Stomach (tissue), 9 donors: Measurements from ENCODE around the gene OGFR. TPM values are rescaled to one million over a fixed set of nuclear protein-coding genes. Genes with fewer than 3 reads are reported as not detected.
"Not testable (repeated sequence)": the region's sequence is repeated elsewhere in the genome, so short reads cannot be mapped to it uniquely, and the experiment has no call there.

Experiments used
- DNase-seq, 2 donors: peaks; one replicate each; pipeline versions ENCODE4 v3.0.0 to v3.0.0-alpha.2; 2013 to 2019
- H3K27ac ChIP-seq, 5 donors: fragments of 200-600 bp in 4 of 5; sonication (generic) in 4 of 5; one replicate each; pipeline ENCODE4 v1.5.1; 2013 to 2019; ENCODE audit warnings: mild to moderate bottlenecking in 1 of 5, moderate library complexity in 1 of 5
- H3K27me3 ChIP-seq, 3 donors: fragments of 200-600 bp; sonication (generic); one replicate each; pipeline ENCODE4 v1.5.1; 2017 to 2019; ENCODE audit warnings: mixed run types in 1 of 3
- H3K36me3 ChIP-seq, 4 donors: fragments of 200-600 bp; sonication (generic); 1 replicate in 3 of 4; 2 replicates in 1 of 4; pipeline ENCODE4 v1.5.1; 2016 to 2019
- H3K4me1 ChIP-seq, 4 donors: fragments of 200-600 bp; sonication (generic); one replicate each; pipeline ENCODE4 v1.5.1; 2016 to 2019
- H3K4me3 ChIP-seq, 4 donors: fragments of 200-600 bp; sonication (generic) in 3 of 4; one replicate each; pipeline ENCODE4 v1.5.1; 2016 to 2019; ENCODE audit warnings: mild to moderate bottlenecking in 1 of 4
- H3K9me3 ChIP-seq, 4 donors: fragments of 200-600 bp; sonication (generic); one replicate each; pipeline ENCODE4 v1.5.1; 2016 to 2019
- EP300 ChIP-seq: sonication (generic); formaldehyde crosslinking; IDR thresholded peaks from one replicate; pipeline ENCODE4 v1.6.1; 2017; ENCODE audit warnings: antibody characterized with exemption
- POLR2A ChIP-seq, 4 donors: fragments of 450-650 bp; IDR thresholded peaks; one replicate each; pipeline ENCODE4 v1.6.1; 2016; ENCODE audit warnings: antibody characterized with exemption in 4 of 4, control low read depth in 2 of 4, mild to moderate bottlenecking in 1 of 4, moderate library complexity in 1 of 4
- POLR2AphosphoS5 ChIP-seq, 3 donors: sonication (generic); formaldehyde crosslinking; IDR thresholded peaks; one replicate each; pipeline ENCODE4 v1.6.1; 2016; ENCODE audit warnings: antibody characterized with exemption in 3 of 3
- WGBS, 5 donors: extraction: QIAGEN DNeasy Blood & Tissue Kit in 3 of 5; methylation state at CpG; one replicate each; pipeline versions ENCODE4 v1.1.5 to v1.1.7; 2013 to 2018; 5-methylcytosine and 5-hydroxymethylcytosine counted together
- intact Hi-C: fragments of 100-400 bp; cut with DNase I; formaldehyde crosslinking; loops from one replicate; pipeline ENCODE4 v1.15.1; 2023; ENCODE audit warnings: low total_unique reads
- polyA plus RNA-seq, 3 donors: library from polyadenylated mRNA; stranded (reverse); fragments of 200-250 nt; gene quantifications; one replicate each; pipeline ENCODE4 v1.2.3, GENCODE V29; 2013
- total RNA-seq, 5 donors: library from RNA; depleted of rRNA; stranded (reverse); fragments of >200 nt; gene quantifications; one replicate each; pipeline versions ENCODE4 v1.1.0 to v1.2.3, GENCODE V29; 2014 to 2016
- TF ChIP-seq, protein P1 (sequence below), 7 experiments: fragments of 450-650 bp in 4 of 7; fragments of 200-600 bp in 3 of 7; sonication (generic) in 3 of 7; IDR thresholded peaks; one replicate each; pipeline ENCODE4 v1.5.1; 2016 to 2019; ENCODE audit warnings: antibody characterized with exemption in 7 of 7, control low read depth in 2 of 7, mild to moderate bottlenecking in 1 of 7
- donor health status: healthy with polysubstance abuse.
- donor health status: Bipolar disorder and iron deficiency.
- donor health status: healthy.

The OGFR gene
- total and polyA plus RNA-seq, 8 donors: 20.1 to 75.3 (median 42.3) TPM

DNA sequence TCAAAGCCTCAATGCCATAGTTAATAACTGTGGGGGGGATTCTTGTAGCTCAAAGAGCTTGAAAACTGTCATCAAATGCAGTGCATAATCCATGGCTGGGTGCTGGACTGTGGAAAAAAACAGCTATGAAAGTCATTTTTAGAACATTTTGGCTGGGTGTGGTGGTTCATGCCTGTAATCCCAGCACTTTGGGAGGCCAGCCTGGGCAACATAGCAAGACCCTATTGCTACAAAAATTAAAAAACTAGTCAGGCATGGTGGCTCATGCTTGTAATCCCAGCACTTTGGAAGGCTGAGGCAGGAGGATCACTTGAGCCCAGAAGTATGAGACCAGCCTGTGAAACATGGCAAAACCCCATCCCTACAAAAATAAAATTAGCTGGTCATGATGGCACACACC is 44.8 kb downstream of the OGFR start:
- Histone ChIP-seq H3K27me3 (no peaks in the 10 kb centered on the region), H3K36me3 (peaks cover 2 to 54% (median 39%) of the 10 kb centered on the region in 4 donors), H3K27ac (no peak overlapping the region), H3K9me3 (no peaks in the 10 kb centered on the region), H3K4me3 (no peak overlapping the region), H3K4me1 (no peaks in the 10 kb centered on the region)
- TF ChIP-seq, protein P1, sequence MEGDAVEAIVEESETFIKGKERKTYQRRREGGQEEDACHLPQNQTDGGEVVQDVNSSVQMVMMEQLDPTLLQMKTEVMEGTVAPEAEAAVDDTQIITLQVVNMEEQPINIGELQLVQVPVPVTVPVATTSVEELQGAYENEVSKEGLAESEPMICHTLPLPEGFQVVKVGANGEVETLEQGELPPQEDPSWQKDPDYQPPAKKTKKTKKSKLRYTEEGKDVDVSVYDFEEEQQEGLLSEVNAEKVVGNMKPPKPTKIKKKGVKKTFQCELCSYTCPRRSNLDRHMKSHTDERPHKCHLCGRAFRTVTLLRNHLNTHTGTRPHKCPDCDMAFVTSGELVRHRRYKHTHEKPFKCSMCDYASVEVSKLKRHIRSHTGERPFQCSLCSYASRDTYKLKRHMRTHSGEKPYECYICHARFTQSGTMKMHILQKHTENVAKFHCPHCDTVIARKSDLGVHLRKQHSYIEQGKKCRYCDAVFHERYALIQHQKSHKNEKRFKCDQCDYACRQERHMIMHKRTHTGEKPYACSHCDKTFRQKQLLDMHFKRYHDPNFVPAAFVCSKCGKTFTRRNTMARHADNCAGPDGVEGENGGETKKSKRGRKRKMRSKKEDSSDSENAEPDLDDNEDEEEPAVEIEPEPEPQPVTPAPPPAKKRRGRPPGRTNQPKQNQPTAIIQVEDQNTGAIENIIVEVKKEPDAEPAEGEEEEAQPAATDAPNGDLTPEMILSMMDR (IDR thresholded peaks at IDR 0.05): no peak
- TF ChIP-seq EP300: no peak
- no peak for TF ChIP-seq POLR2A (IDR thresholded peaks at IDR 0.05)
- no peak for TF ChIP-seq POLR2AphosphoS5 (IDR thresholded peaks at IDR 0.05)
- intact Hi-C loops: no loop called here
- DNase-seq: no peak

DNA sequence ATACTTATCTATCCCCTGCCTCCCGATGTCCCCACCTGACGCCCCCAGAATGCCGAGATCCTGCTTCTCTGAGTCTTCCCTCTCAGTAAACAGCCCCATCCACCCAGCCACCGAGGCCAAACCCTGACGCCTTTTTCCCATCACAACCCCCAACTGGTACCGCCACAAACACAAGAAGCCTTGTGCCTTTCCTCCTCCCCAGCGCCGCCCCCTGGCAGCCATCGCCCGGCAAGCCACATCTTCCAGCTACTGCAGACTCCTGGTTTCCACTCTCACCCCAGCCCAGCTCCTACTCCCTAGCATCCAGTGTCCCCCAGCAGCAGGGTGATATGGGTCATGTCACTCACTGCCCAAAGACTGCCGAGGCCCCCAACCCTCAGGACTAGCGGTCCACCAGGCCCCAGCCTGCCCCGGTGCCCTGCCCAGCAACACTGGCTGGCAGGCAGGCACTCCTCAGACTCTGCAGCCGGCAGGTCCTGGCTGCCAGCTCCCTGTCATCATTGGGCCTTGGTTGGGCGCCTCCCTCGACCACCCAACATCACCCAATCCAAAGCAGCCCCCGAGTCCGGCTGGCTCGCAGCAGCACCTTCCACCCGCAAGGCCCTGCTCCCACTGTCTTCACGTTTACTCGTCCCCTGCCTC is 45.8 kb downstream of the OGFR start:
- H3K4me3 ChIP-seq: no peak overlapping the region
- no peak overlapping the region for H3K27ac ChIP-seq
- WGBS, 5 donors: 87 to 91% (median 88%) methylated on average over 22 of the region's 22 CpGs
- no peaks in the 10 kb centered on the region for H3K27me3 ChIP-seq
- TF ChIP-seq POLR2A (IDR thresholded peaks at IDR 0.05) (no peak), EP300 (no peak), POLR2AphosphoS5 (IDR thresholded peaks at IDR 0.05) (no peak)
- TF ChIP-seq, protein P1 (IDR thresholded peaks at IDR 0.05): no peak
- no peaks in the 10 kb centered on the region for H3K4me1 ChIP-seq
- DNase-seq: no peak
- intact Hi-C loops: no loop called here
- H3K36me3 ChIP-seq: peaks cover 3 to 60% (median 47%) of the 10 kb centered on the region in 4 donors
- no peaks in the 10 kb centered on the region for H3K9me3 ChIP-seq

DNA sequence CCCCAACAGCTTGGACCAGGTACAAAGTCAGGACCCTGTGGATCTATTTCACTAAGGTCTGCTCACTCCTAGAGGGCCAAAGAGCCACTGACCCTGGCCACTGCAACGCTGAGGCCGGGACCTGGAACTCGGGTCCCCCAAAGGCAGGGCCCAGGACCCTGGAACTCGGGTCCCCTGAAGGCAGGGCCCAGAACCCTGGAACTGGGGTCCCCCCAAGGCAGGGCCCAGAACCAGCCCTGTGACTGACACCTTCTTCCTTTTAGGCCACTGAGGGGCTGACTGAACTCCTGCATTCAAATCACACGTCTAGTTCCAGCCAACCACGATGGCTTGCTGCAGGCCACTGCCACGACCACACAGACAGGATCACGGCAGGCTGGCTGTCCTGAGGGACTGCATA is 47.6 kb downstream of the OGFR start:
- H3K4me3 ChIP-seq: no peak overlapping the region
- no peak overlapping the region for H3K27ac ChIP-seq
- H3K4me1 ChIP-seq: no peaks in the 10 kb centered on the region
- 86 to 96% (median 94%) methylated on average over 8 of the region's 8 CpGs for WGBS, 5 donors
- DNase-seq: no peak
- no peaks in the 10 kb centered on the region for H3K27me3 ChIP-seq
- no peak for TF ChIP-seq POLR2AphosphoS5 (IDR thresholded peaks at IDR 0.05)
- TF ChIP-seq EP300: no peak
- TF ChIP-seq POLR2A (IDR thresholded peaks at IDR 0.05): no peak
- TF ChIP-seq, protein P1 (IDR thresholded peaks at IDR 0.05): no peak
- peaks cover 8 to 66% (median 51%) of the 10 kb centered on the region in 4 donors for H3K36me3 ChIP-seq
- intact Hi-C loops: no loop called here
- H3K9me3 ChIP-seq: no peaks in the 10 kb centered on the region

DNA sequence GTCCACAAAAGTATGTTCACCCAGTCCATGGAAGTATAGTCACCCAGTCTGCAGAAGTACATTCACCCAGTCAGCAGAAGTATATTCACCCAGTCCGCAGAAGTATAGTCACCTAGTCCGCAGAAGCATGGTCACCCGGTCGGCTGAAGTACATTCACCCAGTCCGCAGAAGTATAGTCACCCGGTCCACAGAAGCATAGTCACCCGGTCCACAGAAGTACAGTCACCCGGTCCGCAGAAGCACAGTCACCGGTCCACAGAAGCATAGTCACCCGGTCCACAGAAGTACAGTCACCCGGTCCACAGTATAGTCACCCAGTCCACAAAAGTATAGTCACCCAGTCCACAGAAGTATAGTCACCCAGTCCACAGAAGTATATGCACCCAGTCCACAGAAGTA is 48.2 kb downstream of the OGFR start:
- no peak for TF ChIP-seq EP300
- no peak for TF ChIP-seq POLR2AphosphoS5 (IDR thresholded peaks at IDR 0.05)
- no peak for TF ChIP-seq POLR2A (IDR thresholded peaks at IDR 0.05)
- Histone ChIP-seq H3K27ac (no peak overlapping the region), H3K36me3 (peaks cover 9 to 72% (median 54%) of the 10 kb centered on the region in 4 donors), H3K4me1 (no peaks in the 10 kb centered on the region), H3K27me3 (no peaks in the 10 kb centered on the region), H3K9me3 (no peaks in the 10 kb centered on the region), H3K4me3 (no peak overlapping the region)
- 92 to 100% (median 95%) methylated on average over 10 to 12 of the region's 12 CpGs for WGBS, 5 donors
- intact Hi-C loops: no loop called here
- DNase-seq: no peak

DNA sequence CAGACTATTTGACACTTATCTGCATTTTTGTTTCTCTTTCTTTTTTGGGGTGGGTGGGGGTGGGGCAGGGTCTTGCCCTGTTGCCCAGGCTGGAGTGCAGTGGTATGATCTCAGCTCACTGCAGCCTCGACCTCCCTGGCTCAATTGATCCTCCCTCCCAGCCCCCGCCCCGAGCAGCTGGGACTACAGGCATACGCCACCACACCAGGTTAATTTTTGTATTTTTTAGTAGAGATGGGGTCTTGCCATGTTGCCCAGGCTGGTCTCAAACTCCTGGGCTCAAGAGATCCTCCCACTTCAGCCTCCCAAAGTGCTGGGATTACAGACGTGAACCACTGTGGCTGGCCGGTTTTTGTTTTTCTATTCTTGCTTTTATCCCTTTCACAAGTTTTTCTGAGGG is 48.7 kb downstream of the OGFR start:
- H3K27ac ChIP-seq, H3K27me3 ChIP-seq, intact Hi-C loops, DNase-seq, H3K9me3 ChIP-seq, H3K4me3 ChIP-seq, H3K4me1 ChIP-seq: not testable (repeated sequence)
- 88 to 91% (median 90%) methylated on average over 6 of the region's 6 CpGs for WGBS, 5 donors
- H3K36me3 ChIP-seq: peaks cover 9 to 75% (median 55%) of the 10 kb centered on the region in 4 donors
